HepG2 (cell line): ENCODE measurements around the gene MSI2. TPM values are rescaled to one million over a fixed set of nuclear protein-coding genes. Genes with fewer than 3 reads are reported as not detected.

ENCODE experiments used
- DPF2 ChIP-seq: sonication (generic); formaldehyde crosslinking; IDR thresholded peaks from 2 replicates; pipeline ENCODE4 v1.4.0; 2020; ENCODE audit warnings: mild to moderate bottlenecking, low read depth, missing genetic modification reagents, borderline replicate concordance
- HNF4A ChIP-seq: sonication (generic); formaldehyde crosslinking; IDR thresholded peaks from 2 replicates; pipeline ENCODE4 v1.4.0; 2020; ENCODE audit warnings: missing genetic modification reagents
- KDM6A ChIP-seq: IDR thresholded peaks from 2 replicates; pipeline ENCODE4 v1.6.1; 2016; ENCODE audit warnings: low read depth
- MTF1 ChIP-seq: sonication (generic); formaldehyde crosslinking; IDR thresholded peaks from 2 replicates; pipeline ENCODE4 v1.5.0; 2020; ENCODE audit warnings: missing genetic modification reagents
- MYC ChIP-seq: sonication (generic); formaldehyde crosslinking; IDR thresholded peaks from 2 replicates; pipeline ENCODE4 v1.9.0; 2021; ENCODE audit warnings: missing genetic modification reagents, borderline replicate concordance
- NR1H2 ChIP-seq: sonication (generic); formaldehyde crosslinking; IDR thresholded peaks from 2 replicates; pipeline ENCODE4 v1.8.1; 2022; ENCODE audit warnings: low read depth, missing genetic modification reagents, borderline replicate concordance
- TOPORS ChIP-seq: sonication (generic); formaldehyde crosslinking; IDR thresholded peaks from 2 replicates; pipeline ENCODE4 v1.8.0; 2023; ENCODE audit warnings: mild to moderate bottlenecking, missing genetic modification reagents
- ZFP36 ChIP-seq: fragments of 150-350 bp; IDR thresholded peaks from 2 replicates; pipeline ENCODE4 v1.6.1; 2018; ENCODE audit warnings: borderline replicate concordance, low read length, low read depth; ENCODE audit not compliant: partially characterized antibody
- ZMYM2 ChIP-seq: sonication (generic); formaldehyde crosslinking; IDR thresholded peaks from 2 replicates; pipeline ENCODE4 v1.8.0; 2022; ENCODE audit warnings: mild to moderate bottlenecking, missing genetic modification reagents
- ZNF10 ChIP-seq: sonication (generic); formaldehyde crosslinking; IDR thresholded peaks from 2 replicates; pipeline ENCODE4 v1.4.0; 2020; ENCODE audit warnings: mild to moderate bottlenecking, low read depth, missing genetic modification reagents, borderline replicate concordance
- ZNF660 ChIP-seq: sonication (generic); formaldehyde crosslinking; IDR thresholded peaks from 2 replicates; pipeline ENCODE4 v1.5.1; 2020; ENCODE audit warnings: mild to moderate bottlenecking, low read depth, missing genetic modification reagents, borderline replicate concordance
- ZNF790 ChIP-seq: sonication (generic); formaldehyde crosslinking; IDR thresholded peaks from 2 replicates; pipeline ENCODE4 v1.8.0; 2022; ENCODE audit warnings: missing genetic modification reagents, mild to moderate bottlenecking, borderline replicate concordance
- ZSCAN12 ChIP-seq: sonication (generic); formaldehyde crosslinking; IDR thresholded peaks from 2 replicates; pipeline ENCODE4 v1.9.0; 2021; ENCODE audit warnings: mild to moderate bottlenecking, missing genetic modification reagents
- polyA plus RNA-seq, 8 experiments: library from polyadenylated mRNA; depleted of rRNA in 3 of 8; stranded (reverse) in 7 of 8; unstranded in 1 of 8; fragments of >200 nt; fragmentation: Illumina TruSeq in 4 of 8; extraction: Trizol in 4 of 8; gene quantifications; 2 replicates each; pipeline versions ENCODE4 v1.2.1 to v1.2.3, GENCODE V29; 2011 to 2016; ENCODE audit warnings: low read depth in 4 of 8, missing spikeins in 1 of 8, mixed read lengths in 1 of 8; ENCODE audit not compliant: insufficient read depth in 1 of 8
- total RNA-seq, 5 experiments: library from RNA; depleted of rRNA; stranded (reverse); fragments of >200 nt; fragmentation: Illumina TruSeq; extraction: Trizol; gene quantifications; 2 replicates each; pipeline ENCODE4 v1.2.3, GENCODE V29; 2016; ENCODE audit warnings: low read depth in 1 of 5
- TF ChIP-seq, protein P1 (sequence below): sonication (generic); formaldehyde crosslinking; IDR thresholded peaks from 2 replicates; pipeline ENCODE4 v1.9.0; 2022; ENCODE audit warnings: missing genetic modification reagents, mild to moderate bottlenecking, borderline replicate concordance
- TF ChIP-seq, protein P2 (sequence below): sonication (generic); formaldehyde crosslinking; IDR thresholded peaks from 2 replicates; pipeline ENCODE4 v1.4.0; 2020; ENCODE audit warnings: low read depth, mild to moderate bottlenecking, missing genetic modification reagents
- TF ChIP-seq, protein P3 (sequence below), 2 experiments: sonication (generic) in 1 of 2; formaldehyde crosslinking in 1 of 2; IDR thresholded peaks; 2 replicates each; pipeline versions ENCODE4 v1.4.0 to v1.6.1; 2018 to 2020; ENCODE audit warnings: missing genetic modification reagents in 2 of 2, borderline replicate concordance in 1 of 2, low read depth in 1 of 2, mild to moderate bottlenecking in 1 of 2, missing biosample characterization in 1 of 2
- TF ChIP-seq, protein P4 (sequence below): sonication (generic); formaldehyde crosslinking; IDR thresholded peaks from 2 replicates; pipeline ENCODE4 v1.4.0; 2020; ENCODE audit warnings: missing genetic modification reagents
- TF ChIP-seq, protein P5 (sequence below): sonication (generic); formaldehyde crosslinking; IDR thresholded peaks from 2 replicates; pipeline ENCODE4 v1.5.1; 2020; ENCODE audit warnings: mild to moderate bottlenecking, missing genetic modification reagents, borderline replicate concordance
- TF ChIP-seq, protein P6 (sequence below): IDR thresholded peaks from 2 replicates; pipeline ENCODE4 v1.6.1; 2012; ENCODE audit warnings: inconsistent platforms

The MSI2 gene
- total and polyA plus RNA-seq, 2 of the 13 experiments (the other 11 are each of a cell fraction or from before 2014, with no cell fraction given), result 77.5 to 78.4 TPM

DNA sequence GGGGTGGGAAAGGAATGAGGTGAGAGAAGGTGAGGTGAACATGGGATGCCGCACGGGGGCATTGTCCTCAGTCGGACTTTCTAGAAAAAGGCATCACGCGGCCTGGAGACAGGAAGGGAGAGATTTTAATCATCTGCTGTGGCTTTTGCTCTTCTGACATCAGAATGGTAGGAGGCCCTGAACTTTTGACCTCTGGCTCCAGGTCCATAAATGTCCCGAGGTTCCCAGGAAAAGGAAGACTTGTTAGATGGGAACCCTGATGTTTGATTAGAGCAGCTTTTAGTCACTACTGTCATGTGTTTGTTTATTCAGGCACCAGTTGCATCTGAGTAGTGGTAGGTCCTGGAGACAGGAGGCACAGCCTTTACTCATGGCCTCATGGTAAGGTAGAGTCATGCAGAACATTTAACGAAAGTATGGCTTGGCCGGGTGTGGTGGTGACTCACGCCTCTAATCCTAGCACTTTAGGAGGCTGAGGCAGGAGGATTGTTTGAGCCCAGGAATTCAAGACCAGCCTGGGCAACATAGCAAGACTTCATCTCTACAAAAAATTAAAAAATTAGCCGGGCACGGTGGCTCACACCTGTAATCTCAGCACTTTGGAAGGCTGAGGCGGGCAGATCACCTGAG, 203.1 kb downstream of the MSI2 start (continued):
- TF ChIP-seq, protein P1, sequence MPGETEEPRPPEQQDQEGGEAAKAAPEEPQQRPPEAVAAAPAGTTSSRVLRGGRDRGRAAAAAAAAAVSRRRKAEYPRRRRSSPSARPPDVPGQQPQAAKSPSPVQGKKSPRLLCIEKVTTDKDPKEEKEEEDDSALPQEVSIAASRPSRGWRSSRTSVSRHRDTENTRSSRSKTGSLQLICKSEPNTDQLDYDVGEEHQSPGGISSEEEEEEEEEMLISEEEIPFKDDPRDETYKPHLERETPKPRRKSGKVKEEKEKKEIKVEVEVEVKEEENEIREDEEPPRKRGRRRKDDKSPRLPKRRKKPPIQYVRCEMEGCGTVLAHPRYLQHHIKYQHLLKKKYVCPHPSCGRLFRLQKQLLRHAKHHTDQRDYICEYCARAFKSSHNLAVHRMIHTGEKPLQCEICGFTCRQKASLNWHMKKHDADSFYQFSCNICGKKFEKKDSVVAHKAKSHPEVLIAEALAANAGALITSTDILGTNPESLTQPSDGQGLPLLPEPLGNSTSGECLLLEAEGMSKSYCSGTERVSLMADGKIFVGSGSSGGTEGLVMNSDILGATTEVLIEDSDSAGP, result no peak
- no peak for TF ChIP-seq ZNF10
- TF ChIP-seq, protein P2, sequence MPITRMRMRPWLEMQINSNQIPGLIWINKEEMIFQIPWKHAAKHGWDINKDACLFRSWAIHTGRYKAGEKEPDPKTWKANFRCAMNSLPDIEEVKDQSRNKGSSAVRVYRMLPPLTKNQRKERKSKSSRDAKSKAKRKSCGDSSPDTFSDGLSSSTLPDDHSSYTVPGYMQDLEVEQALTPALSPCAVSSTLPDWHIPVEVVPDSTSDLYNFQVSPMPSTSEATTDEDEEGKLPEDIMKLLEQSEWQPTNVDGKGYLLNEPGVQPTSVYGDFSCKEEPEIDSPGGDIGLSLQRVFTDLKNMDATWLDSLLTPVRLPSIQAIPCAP (CRISPR knock-in tag), result no peak
- TF ChIP-seq MTF1 (CRISPR knock-in tag), result no peak
- no peak for TF ChIP-seq NR1H2 (CRISPR knock-in tag)
- TF ChIP-seq ZNF660, result no peak
- no peak for TF ChIP-seq ZSCAN12 (CRISPR knock-in tag)
- TF ChIP-seq MYC (CRISPR knock-in tag), result peak; percentile 55; the same call in 1 of the 2 replicates
- TF ChIP-seq, protein P3, sequence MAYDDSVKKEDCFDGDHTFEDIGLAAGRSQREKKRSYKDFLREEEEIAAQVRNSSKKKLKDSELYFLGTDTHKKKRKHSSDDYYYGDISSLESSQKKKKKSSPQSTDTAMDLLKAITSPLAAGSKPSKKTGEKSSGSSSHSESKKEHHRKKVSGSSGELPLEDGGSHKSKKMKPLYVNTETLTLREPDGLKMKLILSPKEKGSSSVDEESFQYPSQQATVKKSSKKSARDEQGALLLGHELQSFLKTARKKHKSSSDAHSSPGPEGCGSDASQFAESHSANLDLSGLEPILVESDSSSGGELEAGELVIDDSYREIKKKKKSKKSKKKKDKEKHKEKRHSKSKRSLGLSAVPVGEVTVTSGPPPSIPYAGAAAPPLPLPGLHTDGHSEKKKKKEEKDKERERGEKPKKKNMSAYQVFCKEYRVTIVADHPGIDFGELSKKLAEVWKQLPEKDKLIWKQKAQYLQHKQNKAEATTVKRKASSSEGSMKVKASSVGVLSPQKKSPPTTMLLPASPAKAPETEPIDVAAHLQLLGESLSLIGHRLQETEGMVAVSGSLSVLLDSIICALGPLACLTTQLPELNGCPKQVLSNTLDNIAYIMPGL (CRISPR knock-in tag; IDR thresholded peaks at IDR 0.05; ENCODE audit: borderline replicate concordance in 1 of 2, low read depth in 1 of 2), result peak; percentile 41 to 80; a peak in 2 of 4 replicates
- TF ChIP-seq ZFP36, result no peak
- no peak for TF ChIP-seq ZNF790 (CRISPR knock-in tag)
- TF ChIP-seq, protein P4, sequence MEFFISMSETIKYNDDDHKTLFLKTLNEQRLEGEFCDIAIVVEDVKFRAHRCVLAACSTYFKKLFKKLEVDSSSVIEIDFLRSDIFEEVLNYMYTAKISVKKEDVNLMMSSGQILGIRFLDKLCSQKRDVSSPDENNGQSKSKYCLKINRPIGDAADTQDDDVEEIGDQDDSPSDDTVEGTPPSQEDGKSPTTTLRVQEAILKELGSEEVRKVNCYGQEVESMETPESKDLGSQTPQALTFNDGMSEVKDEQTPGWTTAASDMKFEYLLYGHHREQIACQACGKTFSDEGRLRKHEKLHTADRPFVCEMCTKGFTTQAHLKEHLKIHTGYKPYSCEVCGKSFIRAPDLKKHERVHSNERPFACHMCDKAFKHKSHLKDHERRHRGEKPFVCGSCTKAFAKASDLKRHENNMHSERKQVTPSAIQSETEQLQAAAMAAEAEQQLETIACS, result no peak
- TF ChIP-seq, protein P5, sequence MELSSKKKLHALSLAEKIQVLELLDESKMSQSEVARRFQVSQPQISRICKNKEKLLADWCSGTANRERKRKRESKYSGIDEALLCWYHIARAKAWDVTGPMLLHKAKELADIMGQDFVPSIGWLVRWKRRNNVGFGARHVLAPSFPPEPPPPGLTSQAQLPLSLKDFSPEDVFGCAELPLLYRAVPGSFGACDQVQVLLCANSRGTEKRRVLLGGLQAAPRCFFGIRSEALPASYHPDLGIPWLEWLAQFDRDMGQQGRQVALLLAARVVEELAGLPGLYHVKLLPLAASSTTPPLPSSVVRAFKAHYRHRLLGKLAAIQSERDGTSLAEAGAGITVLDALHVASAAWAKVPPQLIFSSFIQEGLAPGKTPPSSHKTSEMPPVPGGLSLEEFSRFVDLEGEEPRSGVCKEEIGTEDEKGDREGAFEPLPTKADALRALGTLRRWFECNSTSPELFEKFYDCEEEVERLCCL (CRISPR knock-in tag), result no peak
- TF ChIP-seq, protein P6, sequence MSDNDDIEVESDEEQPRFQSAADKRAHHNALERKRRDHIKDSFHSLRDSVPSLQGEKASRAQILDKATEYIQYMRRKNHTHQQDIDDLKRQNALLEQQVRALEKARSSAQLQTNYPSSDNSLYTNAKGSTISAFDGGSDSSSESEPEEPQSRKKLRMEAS, result peak; percentile 92
- TF ChIP-seq HNF4A (CRISPR knock-in tag), result peak; percentile 96
- peak; percentile 92 for TF ChIP-seq ZMYM2 (CRISPR knock-in tag)
- peak; percentile 58; the same call in 1 of the 2 replicates for TF ChIP-seq KDM6A (CRISPR knock-in tag)
- TF ChIP-seq TOPORS (CRISPR knock-in tag), result no peak
- TF ChIP-seq DPF2 (CRISPR knock-in tag), result peak; percentile 28; the same call in 1 of the 2 replicates
